OCI-LY7 (cell line): ENCODE results near the gene PDIA6.

Source experiments
- EZH2phosphoT487 ChIP-seq: fragments of 200-600 bp; sonication (generic); IDR thresholded peaks from 2 replicates; pipeline ENCODE4 v1.6.1; 2018; ENCODE audit warnings: low read depth, borderline replicate concordance, mild to moderate bottlenecking, mixed run types, antibody characterized with exemption, low read length, moderate library complexity, mixed read lengths
- TF ChIP-seq, protein P1 (sequence below): fragments of 200-600 bp; sonication (generic); conservative IDR thresholded peaks from 2 replicates; pipeline ENCODE4 v1.5.1; 2014; ENCODE audit warnings: mild to moderate bottlenecking, antibody characterized with exemption, low read length, moderate library complexity, mixed read lengths

DNA sequence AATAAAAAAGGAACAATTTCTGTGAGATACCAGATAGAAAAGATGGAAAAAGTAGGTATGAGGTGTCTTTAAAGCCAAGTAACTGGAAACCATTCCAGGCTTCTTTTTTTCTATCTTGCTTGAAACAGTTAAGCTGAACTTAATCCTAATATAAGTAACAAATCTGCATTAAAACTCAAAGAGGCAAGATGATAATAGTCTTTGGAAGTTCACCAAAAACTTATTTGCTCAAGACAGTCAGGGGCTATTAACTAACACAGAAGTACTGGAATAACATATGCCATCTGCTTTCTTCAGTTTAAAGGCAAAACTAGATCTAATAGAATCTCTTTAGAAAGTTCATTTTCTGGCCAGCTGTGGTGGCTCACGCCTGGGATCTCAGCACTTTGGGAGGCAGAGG lies 18.8 kb downstream of the PDIA6 start:
- TF ChIP-seq, protein P1, sequence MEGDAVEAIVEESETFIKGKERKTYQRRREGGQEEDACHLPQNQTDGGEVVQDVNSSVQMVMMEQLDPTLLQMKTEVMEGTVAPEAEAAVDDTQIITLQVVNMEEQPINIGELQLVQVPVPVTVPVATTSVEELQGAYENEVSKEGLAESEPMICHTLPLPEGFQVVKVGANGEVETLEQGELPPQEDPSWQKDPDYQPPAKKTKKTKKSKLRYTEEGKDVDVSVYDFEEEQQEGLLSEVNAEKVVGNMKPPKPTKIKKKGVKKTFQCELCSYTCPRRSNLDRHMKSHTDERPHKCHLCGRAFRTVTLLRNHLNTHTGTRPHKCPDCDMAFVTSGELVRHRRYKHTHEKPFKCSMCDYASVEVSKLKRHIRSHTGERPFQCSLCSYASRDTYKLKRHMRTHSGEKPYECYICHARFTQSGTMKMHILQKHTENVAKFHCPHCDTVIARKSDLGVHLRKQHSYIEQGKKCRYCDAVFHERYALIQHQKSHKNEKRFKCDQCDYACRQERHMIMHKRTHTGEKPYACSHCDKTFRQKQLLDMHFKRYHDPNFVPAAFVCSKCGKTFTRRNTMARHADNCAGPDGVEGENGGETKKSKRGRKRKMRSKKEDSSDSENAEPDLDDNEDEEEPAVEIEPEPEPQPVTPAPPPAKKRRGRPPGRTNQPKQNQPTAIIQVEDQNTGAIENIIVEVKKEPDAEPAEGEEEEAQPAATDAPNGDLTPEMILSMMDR = no peak
- TF ChIP-seq EZH2phosphoT487 = no peak
